Esophagus squamous epithelium (tissue), 4 donors: ENCODE measurements around the gene IRAK1BP1.

Source experiments
- POLR2A ChIP-seq, 4 donors: fragments of 450-650 bp; IDR thresholded peaks; one replicate each; pipeline ENCODE4 v1.6.1; 2017; ENCODE audit warnings: antibody characterized with exemption in 4 of 4, mild to moderate bottlenecking in 4 of 4, moderate library complexity in 3 of 4
- TF ChIP-seq, protein P1 (sequence below), 6 experiments: fragments of 450-650 bp in 4 of 6; fragments of 200-600 bp in 2 of 6; sonication (generic) in 2 of 6; IDR thresholded peaks; one replicate each; pipeline ENCODE4 v1.5.1; 2016 to 2019; ENCODE audit warnings: antibody characterized with exemption in 6 of 6, mild to moderate bottlenecking in 4 of 6, moderate library complexity in 4 of 6

DNA sequence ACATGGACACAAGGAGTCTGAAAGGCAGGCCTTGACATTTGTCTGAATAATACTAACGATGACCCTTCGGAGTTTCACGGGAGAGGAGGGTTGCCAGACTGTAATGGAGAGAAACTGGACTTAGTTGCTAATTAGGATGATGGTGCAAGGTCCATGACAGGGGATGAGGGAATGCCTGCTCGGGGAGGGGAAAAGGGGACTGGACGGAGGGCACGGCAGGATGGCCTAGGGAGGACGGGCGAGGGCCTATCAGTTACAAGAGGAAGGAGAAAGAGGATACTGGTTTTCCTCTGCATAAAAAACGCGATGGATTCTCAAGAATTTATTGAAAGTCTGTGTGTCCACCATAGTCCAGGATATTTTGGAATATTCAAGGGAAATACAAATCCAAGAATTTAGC is 42.7 kb downstream of the IRAK1BP1 start:
- TF ChIP-seq, protein P1, sequence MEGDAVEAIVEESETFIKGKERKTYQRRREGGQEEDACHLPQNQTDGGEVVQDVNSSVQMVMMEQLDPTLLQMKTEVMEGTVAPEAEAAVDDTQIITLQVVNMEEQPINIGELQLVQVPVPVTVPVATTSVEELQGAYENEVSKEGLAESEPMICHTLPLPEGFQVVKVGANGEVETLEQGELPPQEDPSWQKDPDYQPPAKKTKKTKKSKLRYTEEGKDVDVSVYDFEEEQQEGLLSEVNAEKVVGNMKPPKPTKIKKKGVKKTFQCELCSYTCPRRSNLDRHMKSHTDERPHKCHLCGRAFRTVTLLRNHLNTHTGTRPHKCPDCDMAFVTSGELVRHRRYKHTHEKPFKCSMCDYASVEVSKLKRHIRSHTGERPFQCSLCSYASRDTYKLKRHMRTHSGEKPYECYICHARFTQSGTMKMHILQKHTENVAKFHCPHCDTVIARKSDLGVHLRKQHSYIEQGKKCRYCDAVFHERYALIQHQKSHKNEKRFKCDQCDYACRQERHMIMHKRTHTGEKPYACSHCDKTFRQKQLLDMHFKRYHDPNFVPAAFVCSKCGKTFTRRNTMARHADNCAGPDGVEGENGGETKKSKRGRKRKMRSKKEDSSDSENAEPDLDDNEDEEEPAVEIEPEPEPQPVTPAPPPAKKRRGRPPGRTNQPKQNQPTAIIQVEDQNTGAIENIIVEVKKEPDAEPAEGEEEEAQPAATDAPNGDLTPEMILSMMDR (IDR thresholded peaks at IDR 0.05) = no peak
- TF ChIP-seq POLR2A (IDR thresholded peaks at IDR 0.05) = no peak
